HG02588 (cell line): ENCODE measurements around the gene TWF2.

Source experiments
- ATAC-seq: cut with Tn5 transposase; IDR thresholded peaks from one replicate; pipeline ENCODE4 v1.9.1; 2021; ENCODE audit warnings: mild to moderate bottlenecking, moderate library complexity; ENCODE audit not compliant: unreplicated experiment

The TWF2 gene

DNA sequence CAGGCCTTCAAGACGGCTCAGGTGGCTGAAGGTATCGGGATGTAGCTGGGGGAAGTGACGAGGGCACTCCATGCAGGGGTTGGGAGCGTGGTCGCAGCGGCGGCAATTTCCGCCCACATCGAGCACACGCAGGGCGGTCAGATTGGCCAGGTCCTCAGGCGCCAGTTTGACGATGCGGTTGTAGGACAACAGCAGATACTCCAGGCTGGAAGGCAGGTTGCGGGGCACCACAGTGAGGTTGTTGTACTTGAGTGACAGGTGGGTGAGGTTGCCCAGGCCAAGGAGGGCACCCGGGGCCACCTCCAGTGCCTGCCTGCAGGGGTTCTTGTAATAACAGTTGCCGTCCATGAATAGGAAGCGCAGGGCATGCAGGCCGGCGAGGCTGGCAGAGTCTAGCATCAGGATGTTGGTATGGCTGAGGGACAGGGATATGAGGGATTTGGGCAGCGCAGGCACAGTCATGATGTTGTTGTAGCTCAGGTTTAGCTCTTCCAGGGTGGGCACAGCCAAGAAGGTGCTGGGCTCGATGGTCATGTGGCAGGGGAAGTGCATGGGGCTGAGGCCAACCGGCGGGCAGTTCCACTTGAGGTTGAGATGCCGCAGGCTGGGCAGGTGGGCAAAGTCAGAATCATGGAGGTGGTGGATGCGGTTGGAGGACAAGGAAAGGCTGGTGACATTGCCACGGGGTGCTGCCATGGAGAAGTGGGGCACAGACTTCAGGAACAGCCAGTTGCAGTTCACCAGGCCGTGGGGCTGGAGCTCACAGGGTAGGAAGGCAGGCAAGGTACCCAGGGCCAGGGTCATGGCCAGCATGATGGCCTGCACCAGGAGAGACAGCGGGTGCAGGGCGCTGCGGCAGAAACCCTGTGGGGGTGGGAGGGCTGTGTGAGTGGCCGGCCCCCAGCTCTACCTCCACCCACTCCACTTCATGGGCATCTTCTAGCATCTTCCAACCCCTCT is 15.2 kb downstream of the TWF2 start:
- no peak for ATAC-seq

DNA sequence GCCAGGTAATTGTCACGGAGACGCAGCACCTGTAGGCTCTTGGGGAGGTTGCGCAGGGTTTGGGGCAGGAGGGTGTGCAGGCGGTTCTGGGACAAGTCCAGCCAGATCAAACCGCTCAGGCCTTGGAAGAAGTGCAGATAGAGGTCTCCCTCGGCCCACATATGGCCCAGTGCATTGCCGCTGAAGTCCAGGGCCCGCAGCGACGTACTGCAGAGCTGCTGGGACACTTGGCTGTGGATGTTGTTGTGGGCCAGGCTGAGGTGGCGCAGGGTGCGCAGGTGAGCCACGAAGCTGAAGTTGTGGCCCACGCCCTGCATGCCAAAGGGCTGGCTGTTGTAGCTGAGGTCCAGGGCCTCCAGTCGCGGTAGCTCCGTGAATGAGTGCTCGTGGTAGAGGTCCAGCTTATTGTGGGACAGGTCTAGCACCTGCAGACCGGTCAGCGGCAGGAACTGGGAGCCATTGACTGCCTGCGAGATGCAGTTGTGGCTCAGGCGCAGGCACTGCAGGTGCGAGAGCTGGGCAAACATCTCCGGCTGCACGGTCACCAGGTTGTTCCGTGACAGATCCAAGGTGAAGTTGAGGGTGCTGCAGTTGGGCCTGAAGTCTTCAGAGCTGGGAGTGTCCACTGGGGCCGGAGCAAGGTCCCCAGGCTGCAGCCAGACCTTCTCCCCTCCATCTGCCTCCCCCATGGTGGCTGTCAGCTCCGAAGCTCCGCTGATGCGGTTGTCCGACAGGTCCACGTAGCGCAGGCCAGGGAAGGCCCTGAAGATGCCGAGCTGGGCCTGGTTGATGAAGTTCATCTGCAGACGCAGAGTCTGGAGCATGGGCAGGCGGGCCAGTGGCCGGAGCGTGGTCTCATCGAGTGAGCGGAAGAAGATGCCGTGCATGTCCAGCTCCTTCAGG is 16.4 kb downstream of the TWF2 start:
- no peak for ATAC-seq

- ATAC-seq: no peak
Measured at GRCh38 chr3:52221563-52222318, 17.2 kb downstream of the TWF2 start.

DNA sequence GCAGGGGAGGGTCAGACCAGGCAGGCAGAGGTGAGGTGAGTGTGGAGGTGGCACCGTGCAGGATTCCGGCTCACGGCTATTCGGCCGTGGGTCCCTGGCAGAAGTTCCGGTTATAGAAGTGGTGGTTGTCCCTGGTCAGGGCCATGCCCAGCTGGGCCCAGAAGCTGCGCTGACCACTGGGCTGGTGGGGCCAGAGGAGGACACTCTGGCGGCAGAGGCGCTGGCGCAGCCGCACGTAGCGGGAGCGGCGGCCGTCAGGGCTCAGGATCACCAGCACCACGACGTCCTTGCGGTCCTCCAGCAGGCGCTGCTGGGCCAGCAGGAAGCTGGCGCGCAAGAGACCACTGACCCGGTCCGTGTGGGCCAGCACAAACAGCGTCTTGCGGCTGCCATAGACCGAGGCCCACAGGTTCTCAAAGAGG is 17.8 kb downstream of the TWF2 start:
- ATAC-seq: no peak

- ATAC-seq: no peak
Measured at GRCh38 chr3:52220380-52221026, 18.5 kb downstream of the TWF2 start.

DNA sequence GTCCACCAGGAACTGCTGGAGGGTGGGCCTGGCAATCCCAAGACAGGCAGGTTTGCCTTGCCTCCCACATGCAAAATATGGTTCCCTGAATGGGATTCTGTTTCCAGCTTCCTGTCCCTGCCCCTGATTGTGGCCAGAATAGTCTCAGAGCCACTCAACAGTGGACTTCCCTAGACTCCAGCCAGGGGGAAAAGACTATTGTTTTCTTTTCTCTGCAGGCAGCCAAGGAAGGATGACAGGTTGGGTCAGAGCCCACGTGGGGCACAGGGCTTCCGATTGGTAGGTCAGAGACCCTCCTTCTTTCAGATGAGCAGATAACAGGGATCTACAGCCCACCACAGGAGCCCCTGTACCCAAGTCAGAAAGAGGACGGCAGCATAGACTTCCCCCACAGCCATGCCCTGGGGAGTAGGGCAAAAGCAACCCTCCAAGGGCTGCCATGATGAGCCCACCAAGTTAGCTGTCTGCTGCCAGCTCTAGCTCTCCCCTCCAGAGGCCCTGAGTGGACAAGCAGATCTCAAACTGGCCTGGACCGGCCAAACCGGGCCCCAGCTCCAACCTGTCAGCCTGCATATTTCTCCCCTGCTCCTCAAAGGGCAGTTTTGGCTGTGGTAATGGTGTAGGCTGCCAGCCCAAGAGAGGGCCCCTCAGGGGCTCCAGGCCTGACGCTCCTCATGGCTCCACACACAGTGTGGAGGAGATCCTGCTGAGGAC is 19.9 kb downstream of the TWF2 start:
- ATAC-seq: no peak

- no peak for ATAC-seq
Measured at GRCh38 chr3:52218454-52218853, 20.5 kb downstream of the TWF2 start.

DNA sequence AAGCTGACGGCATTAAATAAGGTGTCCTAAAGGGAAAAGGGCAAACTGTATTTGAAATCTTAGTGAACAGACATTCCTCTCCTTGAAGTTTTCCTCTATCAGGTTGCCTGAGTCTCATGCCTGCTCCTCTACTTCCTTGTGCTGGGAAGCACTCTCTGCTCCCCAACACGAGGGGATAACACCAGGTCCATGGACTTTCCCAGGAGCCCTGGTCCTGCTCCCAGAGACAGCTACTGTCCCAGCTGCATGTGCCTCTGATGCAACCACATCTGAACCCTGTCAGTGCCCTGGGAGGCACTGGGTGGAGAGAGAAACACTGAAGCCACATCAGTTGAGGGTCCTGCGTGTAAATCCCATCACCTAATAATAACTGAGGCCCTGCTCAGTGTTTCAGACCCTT is 20.9 kb downstream of the TWF2 start:
- no peak for ATAC-seq

DNA sequence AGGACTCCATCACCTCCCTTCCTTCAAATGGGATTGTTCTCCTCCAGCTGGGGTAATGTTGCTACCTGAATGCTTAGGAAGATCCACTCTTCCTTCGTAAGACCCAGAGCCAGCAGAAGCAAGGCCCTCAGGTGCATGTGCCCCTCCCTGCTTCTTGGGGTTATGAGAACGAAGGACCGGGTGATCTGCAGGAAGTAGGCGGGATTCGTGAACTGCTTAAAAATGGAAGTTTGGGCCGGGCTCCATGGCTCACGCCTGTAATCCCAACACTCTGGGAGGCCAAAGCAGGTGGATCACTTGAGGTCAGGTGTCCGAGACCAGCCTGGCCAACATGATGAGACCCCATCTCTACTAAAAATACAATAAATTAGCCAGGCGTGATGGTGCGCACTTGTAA is 21.6 kb downstream of the TWF2 start:
- no peak for ATAC-seq

DNA sequence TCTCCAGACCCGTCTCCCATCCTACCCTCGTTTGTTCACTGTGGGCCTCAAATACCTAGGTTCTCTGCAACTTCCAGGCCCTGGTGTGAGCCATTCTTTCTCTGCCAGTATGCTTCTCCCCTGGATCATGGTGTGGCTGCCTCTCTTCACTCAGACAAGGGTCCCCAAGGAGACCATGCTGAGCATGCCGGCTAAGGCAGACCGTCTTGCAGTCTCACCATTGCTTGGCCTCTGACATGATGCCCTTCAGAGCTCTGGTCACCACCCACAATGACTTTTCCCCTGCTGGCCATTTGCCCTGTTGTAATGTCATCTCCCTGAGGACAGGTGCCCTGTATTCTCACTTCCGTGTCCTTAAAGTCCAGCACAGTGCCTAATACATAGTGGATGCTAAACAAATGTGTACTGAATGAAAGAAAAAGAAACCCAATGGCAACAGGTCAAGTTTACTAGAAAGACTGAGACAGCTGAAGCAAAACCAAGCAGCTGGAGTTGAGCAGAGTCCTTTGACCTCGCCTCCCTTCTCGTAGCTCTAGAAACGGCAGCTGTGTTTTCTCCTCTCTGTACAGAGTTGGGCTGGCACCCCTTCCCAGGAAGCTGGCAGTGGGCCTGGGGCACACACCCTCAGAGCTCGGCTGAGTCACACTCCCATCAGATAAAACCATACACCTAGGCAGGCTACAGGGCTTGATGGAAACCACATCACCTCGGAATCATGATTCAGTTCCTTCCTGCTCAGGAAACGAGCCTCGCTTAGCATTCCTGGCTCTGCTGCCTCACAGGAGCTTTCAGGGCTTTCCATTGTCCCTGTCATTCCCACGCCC is 22.2 kb downstream of the TWF2 start:
- no peak for ATAC-seq

GRCh38 chr3:52215351-52215750 is 23.6 kb downstream of the TWF2 start:
- ATAC-seq: no peak

- ATAC-seq: no peak
Measured at GRCh38 chr3:52213901-52214300, 25.1 kb downstream of the TWF2 start.

GRCh38 chr3:52213005-52213404 is 26.0 kb downstream of the TWF2 start:
- ATAC-seq: no peak

DNA sequence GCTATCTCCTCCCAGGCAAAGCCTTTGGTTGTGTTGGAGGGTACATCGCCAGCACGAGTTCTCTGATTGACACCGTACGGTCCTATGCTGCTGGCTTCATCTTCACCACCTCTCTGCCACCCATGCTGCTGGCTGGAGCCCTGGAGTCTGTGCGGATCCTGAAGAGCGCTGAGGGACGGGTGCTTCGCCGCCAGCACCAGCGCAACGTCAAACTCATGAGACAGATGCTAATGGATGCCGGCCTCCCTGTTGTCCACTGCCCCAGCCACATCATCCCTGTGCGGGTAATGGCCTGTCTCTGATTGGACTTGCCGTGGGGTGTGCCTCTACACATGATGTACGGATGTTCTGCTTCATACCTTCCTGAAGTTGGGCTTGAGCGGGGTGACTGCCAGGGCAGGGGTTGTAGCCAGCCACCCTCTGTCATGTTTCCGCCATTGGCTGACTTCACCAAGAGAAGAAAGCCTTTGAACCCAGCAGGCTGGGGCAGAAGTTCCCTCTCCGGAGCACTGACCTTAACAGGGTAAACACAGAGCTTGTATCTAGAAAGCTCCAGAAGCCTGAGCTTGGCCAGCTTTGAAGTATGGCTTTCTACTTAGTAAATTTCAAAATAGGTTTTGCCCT is 27.6 kb downstream of the TWF2 start:
- ATAC-seq: no peak

DNA sequence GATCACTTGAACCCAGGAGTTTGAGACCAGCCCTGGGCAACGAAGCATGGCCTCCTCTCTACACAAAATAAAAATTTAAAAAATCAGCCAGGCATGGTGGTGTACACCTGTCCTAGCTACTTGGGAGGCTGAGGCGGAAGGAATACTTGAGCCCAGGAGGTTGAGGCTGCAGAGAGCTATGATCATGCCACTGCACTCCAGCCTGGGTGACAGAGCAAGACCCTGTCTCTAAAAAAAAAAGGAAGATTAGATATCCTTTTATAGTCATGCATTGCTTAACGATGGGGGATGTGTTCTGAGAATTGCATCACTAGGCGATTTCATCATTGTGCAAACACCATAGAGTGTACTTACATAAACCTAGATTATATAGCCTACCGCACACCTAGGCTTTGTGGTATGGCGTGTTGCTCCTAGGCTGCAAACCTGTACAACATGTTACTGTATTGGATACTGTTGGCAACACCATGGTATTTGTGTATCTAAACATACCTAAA is 28.4 kb downstream of the TWF2 start:
- ATAC-seq: no peak

DNA sequence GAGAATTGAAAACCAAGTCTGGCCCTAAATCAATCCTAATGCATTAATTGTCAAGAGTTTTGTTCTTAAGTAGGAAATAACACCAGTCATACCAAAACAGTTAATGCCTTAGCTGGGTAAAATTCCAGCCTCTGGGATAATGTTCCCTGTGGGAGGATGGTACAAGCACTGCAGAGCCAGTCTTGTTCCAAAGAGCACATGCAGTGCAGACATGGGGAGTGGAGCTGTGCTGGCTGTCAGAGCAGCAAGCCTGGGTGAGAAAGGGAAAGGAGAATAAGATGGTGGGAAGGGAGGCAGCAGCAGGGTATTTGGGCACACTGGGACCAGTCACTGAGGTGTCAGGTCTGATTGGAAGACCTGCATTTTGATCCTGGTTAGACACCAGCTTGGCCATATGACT is 28.9 kb downstream of the TWF2 start:
- ATAC-seq: no peak

DNA sequence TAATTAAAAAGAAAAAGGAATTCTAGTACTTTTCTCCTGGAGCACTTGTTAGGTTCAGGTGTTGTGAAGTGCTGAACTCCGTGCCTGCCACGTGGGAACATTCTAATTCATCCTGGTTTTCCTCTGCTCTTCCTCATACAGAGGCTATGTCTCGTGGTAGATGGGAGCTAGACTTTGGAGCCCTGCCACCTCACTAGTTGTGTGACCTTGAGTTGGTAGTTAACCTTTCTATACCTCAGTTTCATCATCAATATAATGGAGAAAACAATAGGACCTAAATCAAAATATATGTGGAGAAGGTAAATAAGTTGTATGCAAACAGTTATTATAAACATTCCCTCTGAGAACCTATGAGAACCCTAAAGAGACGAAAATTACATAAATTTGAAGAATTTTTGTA is 30.4 kb downstream of the TWF2 start:
- no peak for ATAC-seq

- ATAC-seq: no peak
Measured at GRCh38 chr3:52205727-52206372, 33.1 kb downstream of the TWF2 start.
